ENCODE data around the gene PVALEF. TPM values are rescaled to one million over a fixed set of nuclear protein-coding genes. Genes with fewer than 3 reads are reported as not detected.

Gene PVALEF
- total RNA-seq, 1 experiment from 2014 or later: not detected

DNA sequence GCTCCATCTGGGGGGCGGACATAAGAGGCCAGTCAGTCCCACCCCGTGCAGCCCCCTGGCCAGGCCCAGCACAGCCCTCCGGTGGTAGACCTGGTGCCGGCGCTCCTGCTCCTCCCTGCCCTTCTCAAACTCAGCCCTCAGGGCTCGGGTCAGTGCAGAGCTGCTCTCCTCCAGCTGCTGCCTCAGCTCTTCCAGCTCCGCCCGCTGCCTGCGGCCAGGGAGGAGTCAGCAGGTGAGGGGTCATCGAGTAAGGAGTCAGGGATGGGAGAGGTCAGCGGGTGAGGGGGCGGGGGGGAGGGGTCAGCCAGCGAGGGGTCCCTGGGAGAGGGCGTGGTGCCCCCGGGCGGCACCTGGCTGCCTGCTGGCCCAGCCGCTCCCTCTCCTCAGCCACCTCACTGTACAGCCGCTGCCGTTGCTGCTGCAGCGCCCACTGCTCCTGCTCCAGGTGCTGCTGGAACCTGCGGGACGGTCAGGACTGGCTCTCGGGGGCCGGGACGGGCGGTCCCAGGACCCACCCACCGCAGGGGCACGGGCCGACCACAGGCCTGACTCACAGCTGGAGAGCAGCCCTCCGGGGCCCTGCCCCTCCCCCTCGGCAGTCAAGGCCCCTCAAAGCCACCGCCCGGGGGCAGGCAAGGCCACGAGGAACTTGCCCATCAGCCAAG lies 27.2 kb downstream of the PVALEF start:
- no peak overlapping the region for H3K56ac ChIP-seq (ENCODE audit: insufficient read length, low read depth, low read length)

More for the DNA sequence above, 27.2 kb downstream of the PVALEF start:
- Histone ChIP-seq H4K20me1 (ENCODE audit: control insufficient read depth, insufficient read depth, insufficient read length) (no peaks in the 10 kb centered on the region), H3K79me1 (ENCODE audit: insufficient read depth, low read depth, low read length, poor library complexity, severe bottlenecking) (no peaks in the 10 kb centered on the region), H3K4me1 (ENCODE audit: insufficient read depth, low read length) (no peaks in the 10 kb centered on the region), H2BK120ac (ENCODE audit: low read depth, low read length, poor library complexity, severe bottlenecking) (no peak overlapping the region), H3K79me2 (ENCODE audit: insufficient read depth, low read length) (no peaks in the 10 kb centered on the region), H2BK20ac (ENCODE audit: low read depth, low read length, poor library complexity, severe bottlenecking) (no peak overlapping the region), H2AFZ (ENCODE audit: low read length) (no peak overlapping the region), H3K9ac (ENCODE audit: extremely low read depth, insufficient read length, low read length) (no peak overlapping the region), H2AK5ac (ENCODE audit: insufficient read length, low read length) (no peak overlapping the region), H3K4me2 (ENCODE audit: insufficient read depth, insufficient read length, low read length) (no peak overlapping the region), H2BK15ac (ENCODE audit: low read depth, low read length) (no peak overlapping the region), H2BK5ac (ENCODE audit: insufficient read length, low read length) (no peak overlapping the region), H3K4ac (ENCODE audit: low read depth, low read length) (no peak overlapping the region), H3K23me2 (ENCODE audit: insufficient read length, low read depth, low read length, poor library complexity, severe bottlenecking) (no peaks in the 10 kb centered on the region), H4K91ac (ENCODE audit: insufficient read length, low read depth, low read length) (no peak overlapping the region), H2BK12ac (ENCODE audit: insufficient read length, low read depth, low read length) (no peak overlapping the region), H3K18ac (ENCODE audit: insufficient read length, low read depth, low read length) (no peak overlapping the region), H3K27ac (ENCODE audit: insufficient read length, low read depth, low read length) (no peak overlapping the region), H4K8ac (replicated peaks; ENCODE audit: insufficient read length, low read depth, low read length) (no peak overlapping the region), H3K9me3 (ENCODE audit: control insufficient read depth, low read depth, low read length) (no peaks in the 10 kb centered on the region), H3K23ac (ENCODE audit: insufficient read length, low read depth, low read length) (no peak overlapping the region), H3T11ph (ENCODE audit: low read length) (no peak overlapping the region), H4K5ac (ENCODE audit: insufficient read length, low read depth, low read length) (no peak overlapping the region), H3K27me3 (ENCODE audit: insufficient read depth, low read length) (no peaks in the 10 kb centered on the region), H3K14ac (ENCODE audit: insufficient read depth, low read length) (no peak overlapping the region)
- Mint-ChIP-seq H3K27ac (no peak overlapping the region), H3K36me3 (ENCODE audit: insufficient read depth in 1 of 3, low read depth in 3 of 3) (peaks cover 0 to 10% (median 6%) of the 10 kb centered on the region in 3 experiments; a peak in 5 of 7 replicates), H3K4me3 (no peak overlapping the region), H3K27me3 (ENCODE audit: low read depth) (no peaks in the 10 kb centered on the region), H3K4me1 (no peaks in the 10 kb centered on the region), H3K9me3 (no peaks in the 10 kb centered on the region)
- no peak for DNase-seq
- WGBS (ENCODE audit: extremely low coverage, insufficient read length, low lambda C conversion rate): no CpG with 5 or more reads among the region's 34 CpGs
- TF ChIP-seq, protein P1, sequence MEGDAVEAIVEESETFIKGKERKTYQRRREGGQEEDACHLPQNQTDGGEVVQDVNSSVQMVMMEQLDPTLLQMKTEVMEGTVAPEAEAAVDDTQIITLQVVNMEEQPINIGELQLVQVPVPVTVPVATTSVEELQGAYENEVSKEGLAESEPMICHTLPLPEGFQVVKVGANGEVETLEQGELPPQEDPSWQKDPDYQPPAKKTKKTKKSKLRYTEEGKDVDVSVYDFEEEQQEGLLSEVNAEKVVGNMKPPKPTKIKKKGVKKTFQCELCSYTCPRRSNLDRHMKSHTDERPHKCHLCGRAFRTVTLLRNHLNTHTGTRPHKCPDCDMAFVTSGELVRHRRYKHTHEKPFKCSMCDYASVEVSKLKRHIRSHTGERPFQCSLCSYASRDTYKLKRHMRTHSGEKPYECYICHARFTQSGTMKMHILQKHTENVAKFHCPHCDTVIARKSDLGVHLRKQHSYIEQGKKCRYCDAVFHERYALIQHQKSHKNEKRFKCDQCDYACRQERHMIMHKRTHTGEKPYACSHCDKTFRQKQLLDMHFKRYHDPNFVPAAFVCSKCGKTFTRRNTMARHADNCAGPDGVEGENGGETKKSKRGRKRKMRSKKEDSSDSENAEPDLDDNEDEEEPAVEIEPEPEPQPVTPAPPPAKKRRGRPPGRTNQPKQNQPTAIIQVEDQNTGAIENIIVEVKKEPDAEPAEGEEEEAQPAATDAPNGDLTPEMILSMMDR (conservative IDR thresholded peaks at IDR 0.05): no peak

Data from H9 (cell line).